GM18508 (cell line): ENCODE data around the gene RGS21.

Experiments
- ATAC-seq: cut with Tn5 transposase; IDR thresholded peaks from one replicate; pipeline ENCODE4 v1.9.1; 2021; ENCODE audit warnings: moderate number of reproducible peaks; ENCODE audit not compliant: insufficient read depth, unreplicated experiment

Gene RGS21

DNA sequence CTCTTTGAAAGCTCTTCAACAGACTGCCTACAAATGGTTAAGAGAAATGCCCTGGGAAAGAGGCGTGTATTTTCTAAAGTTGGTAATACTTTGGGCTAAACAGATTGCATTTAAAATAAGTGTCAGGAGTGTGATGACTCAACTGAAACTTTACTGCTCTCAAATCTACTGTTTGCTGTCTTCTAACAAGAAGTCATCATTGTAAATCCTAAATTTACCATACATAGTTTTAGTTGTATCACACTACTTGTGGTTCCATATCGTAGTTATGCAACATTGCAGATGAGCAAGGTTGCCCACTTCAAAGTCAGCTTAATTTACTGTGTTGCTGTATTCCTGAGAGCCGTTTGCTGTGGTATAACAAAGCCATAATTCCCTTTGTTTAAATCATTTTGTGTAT, 59.6 kb downstream of the RGS21 start:
- no peak for ATAC-seq

DNA sequence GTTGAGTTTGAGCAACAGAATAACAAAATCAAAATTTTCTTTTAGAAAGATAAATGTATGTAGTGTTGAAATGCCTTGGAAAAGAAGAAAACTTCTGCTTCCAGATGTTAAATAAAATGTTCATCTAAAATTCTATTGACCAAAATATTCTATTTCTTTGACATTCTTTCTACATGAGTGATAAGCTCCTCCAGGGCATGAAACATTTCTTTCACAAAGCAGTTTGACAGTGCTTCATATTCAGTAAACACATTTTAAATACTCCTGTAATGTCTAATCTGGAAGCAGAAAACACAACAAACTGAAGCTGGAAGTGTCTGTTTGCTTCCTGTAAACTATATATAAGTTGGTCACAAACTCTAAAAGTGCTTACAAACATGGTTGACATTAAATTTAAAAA, 61.5 kb downstream of the RGS21 start:
- ATAC-seq = no peak

DNA sequence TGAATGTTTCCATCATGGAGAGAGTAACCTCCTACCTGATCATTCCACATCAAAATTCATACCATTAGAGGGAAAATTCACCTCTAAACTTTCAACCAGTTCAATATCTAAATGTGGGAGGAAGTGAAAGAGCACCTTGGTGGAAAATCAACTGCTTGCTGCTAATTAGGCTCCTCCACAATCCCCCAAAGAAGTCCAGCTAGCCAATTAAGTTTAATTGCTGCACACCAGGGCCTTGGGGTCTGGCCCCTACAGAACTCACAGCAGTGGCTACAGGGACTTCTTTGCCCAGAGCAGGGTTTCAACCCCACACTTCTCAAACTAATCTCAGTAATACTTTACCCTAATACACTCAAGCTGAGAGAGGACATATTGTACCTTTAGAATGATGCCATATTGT, 62.1 kb downstream of the RGS21 start:
- no peak for ATAC-seq

DNA sequence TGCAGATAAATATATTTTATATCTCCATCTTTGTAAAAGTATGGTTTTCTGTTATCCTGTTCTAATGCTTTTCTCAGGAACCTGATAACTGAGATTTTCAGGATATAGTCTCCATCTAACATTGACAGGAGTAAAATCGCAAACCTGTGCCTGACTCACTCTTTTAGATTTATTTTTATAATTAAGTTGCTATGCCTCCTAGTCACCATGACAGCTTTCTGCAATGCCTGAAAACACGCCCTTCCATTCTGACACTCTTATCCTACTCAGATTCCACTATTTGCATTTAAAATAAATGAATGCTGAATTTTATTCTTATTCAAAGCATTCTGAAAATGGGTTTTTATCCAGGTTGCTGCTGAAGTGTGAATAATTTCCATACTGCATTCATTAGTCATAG, 62.8 kb downstream of the RGS21 start:
- no peak for ATAC-seq

DNA sequence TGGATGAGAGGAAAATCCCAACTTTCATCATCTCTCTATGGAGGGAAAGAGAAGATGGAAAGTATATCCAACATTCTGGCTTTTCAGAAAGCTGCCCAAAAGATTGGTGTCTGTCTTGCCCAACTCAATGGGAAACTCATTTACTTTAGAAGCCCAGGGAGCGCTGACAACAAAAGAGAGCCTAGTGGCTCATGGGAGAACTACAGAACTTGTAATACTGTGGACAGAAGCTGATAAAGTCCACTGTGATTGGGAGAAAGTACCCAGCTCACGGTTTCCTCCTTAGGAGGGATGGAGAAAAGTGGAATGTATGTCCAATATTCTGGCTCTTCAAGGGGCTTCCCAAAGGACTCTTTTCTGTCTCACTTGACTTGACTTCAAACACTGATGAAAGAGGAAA, 66.0 kb downstream of the RGS21 start:
- ATAC-seq = no peak

DNA sequence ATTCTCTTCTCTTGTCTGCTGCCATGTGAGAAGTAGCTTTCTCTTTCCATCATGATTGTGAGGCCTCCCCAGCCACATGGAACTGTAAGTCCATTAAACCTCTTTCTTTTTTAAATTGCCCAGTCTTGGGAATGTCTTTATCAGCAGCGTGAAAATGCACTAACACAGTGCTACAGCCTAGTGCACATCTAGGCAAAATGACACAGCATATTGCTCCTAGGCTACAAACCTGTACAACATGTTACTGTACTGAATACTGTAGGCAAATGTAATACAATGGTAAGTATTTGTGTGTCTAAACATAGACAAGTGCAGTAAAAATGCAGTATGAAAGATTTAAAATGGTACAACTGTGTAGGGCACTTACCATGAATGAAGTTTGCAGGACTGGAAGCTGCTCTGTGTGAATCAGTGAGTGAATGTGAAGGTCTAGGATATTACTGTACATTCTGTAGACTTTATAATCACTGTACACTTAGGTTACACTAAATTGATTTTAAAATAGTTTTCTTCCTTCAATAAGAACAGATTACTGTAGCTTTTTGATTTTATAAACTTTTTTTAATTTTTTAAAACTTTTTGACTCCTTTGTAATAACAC, 69.4 kb downstream of the RGS21 start:
- no peak for ATAC-seq

DNA sequence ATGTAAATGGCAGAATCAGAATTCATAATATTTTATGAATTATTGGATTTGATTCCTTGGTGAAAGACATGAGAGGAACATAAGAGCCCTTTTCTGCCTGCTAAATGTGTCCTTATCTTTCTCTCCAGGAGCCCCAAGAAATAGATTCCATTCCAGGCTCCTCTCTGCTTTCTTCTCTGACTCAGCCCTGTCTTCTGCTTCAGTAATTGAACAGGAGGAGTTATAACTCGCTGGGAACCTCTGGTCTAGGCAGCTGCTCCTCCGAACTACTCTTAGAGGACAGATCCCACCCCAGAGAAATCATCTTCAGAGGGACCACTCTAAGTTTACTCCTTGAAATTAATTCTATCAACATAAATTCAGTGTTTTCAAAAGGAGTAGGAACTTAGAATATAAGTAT, 78.4 kb downstream of the RGS21 start:
- no peak for ATAC-seq

DNA sequence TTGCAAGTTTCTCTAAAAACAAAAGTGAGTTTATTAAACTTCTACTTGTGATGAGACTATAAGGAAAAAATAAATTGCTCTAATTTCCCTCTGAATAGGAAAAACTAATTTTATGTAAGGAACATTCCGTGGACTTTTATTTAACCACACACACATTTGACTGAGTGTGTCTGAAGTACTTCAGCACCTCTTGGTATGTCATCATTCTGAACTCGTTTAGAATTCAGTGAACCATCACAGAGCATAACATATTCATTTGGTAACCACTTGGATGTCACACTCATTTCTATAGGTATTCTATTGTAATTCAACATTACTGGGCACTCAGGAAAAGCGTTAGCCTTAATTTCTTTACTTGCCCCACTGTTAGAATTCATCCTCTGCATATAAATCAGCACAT, 79.1 kb downstream of the RGS21 start:
- ATAC-seq = no peak

DNA sequence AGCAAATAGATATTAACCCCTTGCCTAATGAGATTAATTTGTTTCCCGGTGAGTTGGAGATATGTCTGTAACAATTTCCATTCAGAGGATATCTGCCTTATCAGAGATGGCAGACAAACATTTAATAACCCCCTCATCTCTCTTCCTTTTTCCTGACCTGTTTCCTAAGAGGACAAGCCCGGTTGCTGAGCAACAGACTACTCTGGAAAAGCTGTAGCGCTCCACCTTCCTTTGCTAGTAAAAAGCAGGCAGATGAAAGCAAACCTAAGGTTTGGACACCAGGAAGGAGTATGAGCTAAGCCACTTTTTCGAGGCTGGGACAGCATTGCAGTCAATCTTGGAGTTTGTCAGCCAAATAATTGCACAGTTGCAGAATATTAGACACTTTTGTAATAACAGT, 82.4 kb downstream of the RGS21 start:
- ATAC-seq = no peak

DNA sequence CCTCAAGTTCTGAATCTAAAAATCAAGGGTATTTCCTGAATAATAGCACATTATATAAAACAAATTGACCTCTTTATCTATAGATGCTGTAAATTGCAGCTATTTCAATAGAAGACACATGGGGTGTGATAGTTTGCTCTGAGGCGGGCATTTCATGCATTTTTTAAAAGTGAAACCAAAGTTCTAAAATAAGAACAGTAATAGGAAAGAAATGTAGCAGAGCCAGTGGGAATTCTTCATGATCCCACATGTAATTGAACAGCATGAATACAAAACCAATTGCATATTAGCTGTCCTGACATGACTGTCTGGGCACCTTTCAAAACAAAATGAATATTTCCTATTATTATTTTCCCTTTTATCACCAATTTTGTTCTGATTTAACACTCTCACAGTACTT, 85.0 kb downstream of the RGS21 start:
- no peak for ATAC-seq

DNA sequence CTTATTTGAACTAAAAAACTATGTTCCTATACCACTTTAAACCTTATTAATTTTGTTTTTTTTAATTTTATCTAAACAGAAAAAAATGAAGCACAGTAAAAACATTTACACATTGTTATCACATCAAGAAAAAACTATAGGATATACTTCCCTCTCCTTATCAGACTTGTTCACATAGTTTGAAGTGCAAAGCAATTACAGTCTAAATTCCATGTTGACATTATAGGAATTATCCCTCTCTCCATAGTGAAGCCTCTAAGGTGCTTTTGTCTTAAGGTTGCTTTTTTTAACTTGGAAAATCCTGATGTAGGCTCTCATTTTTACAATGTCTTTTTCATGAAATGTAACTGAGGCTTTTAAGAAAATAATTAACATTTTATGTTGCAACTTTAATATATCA, 85.8 kb downstream of the RGS21 start:
- no peak for ATAC-seq

DNA sequence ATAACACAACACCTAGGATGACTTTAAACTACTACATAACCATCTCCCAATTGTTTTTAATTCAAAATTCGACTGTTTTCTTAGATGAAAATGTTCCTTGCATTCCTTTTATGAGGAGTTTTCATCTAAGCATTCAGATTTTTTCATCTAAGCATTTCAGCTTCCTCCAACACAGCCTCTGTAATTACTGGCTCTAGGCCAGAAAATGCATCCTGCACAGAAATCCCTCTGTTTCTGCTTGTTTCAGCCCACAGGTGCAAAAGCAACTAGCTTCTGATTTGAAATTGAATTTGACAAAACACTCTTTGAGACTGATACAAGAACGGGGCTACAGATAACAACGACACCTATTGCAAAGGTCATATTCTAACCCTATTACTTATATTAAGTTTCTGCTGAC, 90.4 kb downstream of the RGS21 start:
- ATAC-seq = no peak
